ENCODE results near the gene NEURL1.

DNA sequence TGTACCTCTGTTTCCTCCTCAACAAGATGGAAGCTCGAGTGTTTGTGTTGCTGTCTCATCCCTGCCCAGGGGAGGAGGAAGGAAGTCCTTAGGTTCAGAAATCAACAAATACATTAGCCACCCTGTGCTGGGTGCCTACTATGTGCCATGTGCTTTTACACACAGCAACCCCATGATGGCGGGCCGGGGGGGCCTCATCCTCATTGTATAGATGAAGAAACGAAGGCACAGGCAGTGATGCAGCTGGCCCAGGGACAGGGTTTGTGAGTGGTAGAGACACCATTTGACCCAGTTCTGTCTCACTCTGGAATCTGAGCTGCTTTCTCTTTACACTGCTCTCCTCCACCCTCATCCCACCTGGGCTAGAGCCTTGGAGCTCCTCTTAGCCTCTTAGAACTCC lies 39.5 kb upstream of the NEURL1 start:
- TF ChIP-seq EZH2 (IDR thresholded peaks at IDR 0.05; ENCODE audit: insufficient read depth, poor library complexity, severe bottlenecking): no peak
- no peak for TF ChIP-seq EZH2phosphoT487 (IDR thresholded peaks at IDR 0.05; ENCODE audit: insufficient read depth, low read depth)

Data from GM23248 (cell line).